ENCODE results near the gene BCL6.

The BCL6 gene

DNA sequence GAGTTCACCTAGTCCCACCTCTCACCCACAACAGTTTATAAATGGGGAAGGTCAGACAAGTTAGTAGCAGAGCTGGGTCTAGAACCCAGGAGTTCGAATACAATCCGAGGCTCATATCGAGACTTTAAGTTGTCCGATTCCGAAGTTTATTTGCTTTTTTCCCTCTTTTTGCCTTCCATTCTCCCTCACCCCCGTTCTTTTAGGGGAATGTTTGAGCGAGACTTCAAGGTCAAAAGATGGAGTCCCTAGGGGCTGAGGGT lies 7.3 kb downstream of the BCL6 start:
- Histone ChIP-seq H3K9me3 (ENCODE audit: low read depth, low read length) (no peaks in the 10 kb centered on the region), H3K27ac (peak overlapping the region; percentile 8; the same call in 1 of the 2 replicates), H3K36me3 (ENCODE audit: insufficient read depth, low read length) (peaks cover 65% of the 10 kb centered on the region), H3K9ac (ENCODE audit: insufficient read length) (peak overlapping the region; percentile 49), H3K4me3 (peak overlapping the region; percentile 87)
- DNase-seq (ENCODE audit: low read depth, low spot score): no peak
- no peak for TF ChIP-seq EZH2 (IDR thresholded peaks at IDR 0.05)
- TF ChIP-seq POLR2AphosphoS5 (IDR thresholded peaks at IDR 0.05; ENCODE audit: borderline replicate concordance, low read depth, low read length): no peak; the same call in 1 of the 2 replicates

DNA sequence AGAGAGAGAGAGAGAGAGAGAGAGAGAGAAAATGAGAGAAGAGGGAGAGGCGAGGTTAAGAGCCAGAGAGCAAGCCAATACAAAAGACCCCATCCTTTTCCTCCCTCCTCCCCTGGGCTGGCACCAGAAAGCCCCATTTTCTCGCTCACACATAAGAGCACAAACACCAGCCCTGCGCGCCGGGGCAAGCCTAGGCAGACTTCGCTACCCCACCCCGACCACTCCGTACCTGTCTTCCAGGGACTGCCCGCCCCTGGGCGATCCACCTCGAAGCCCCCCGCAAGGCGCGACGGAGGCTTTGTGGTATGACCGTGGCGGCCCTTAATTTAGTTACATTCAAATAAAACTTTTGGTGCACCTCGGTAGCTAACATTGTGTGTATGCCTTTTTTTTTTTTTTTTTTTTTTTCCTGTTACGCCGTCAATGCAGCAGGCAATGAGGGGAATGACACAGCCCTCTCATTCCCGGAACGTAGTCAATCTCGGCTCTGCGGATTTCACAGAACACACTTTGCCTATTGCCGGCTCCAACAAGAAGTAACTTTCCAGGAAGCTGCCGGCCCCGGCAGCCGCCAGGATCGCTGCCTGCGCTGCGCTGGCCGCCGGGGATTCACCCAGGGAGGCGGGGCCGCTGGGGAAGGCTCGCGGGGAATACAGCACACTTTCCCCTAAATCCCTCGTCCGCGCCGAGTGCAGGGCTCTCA lies 7.7 kb downstream of the BCL6 start:
- Histone ChIP-seq H3K36me3 (ENCODE audit: insufficient read depth, low read length) (peaks cover 69% of the 10 kb centered on the region), H3K27ac (peak overlapping the region; percentile 8; the same call in 1 of the 2 replicates), H3K9ac (ENCODE audit: insufficient read length) (peak overlapping the region; percentile 49), H3K4me3 (peak overlapping the region; percentile 87), H3K9me3 (ENCODE audit: low read depth, low read length) (no peaks in the 10 kb centered on the region)
- TF ChIP-seq POLR2AphosphoS5 (IDR thresholded peaks at IDR 0.05; ENCODE audit: borderline replicate concordance, low read depth, low read length) (no peak; the same call in 1 of the 2 replicates), FOXP2 (optimal IDR thresholded peaks at IDR 0.05; ENCODE audit: control extremely low read depth, extremely low read length, insufficient read depth) (no peak), EZH2 (IDR thresholded peaks at IDR 0.05) (no peak)
- DNase-seq (ENCODE audit: low read depth, low spot score): no peak

DNA sequence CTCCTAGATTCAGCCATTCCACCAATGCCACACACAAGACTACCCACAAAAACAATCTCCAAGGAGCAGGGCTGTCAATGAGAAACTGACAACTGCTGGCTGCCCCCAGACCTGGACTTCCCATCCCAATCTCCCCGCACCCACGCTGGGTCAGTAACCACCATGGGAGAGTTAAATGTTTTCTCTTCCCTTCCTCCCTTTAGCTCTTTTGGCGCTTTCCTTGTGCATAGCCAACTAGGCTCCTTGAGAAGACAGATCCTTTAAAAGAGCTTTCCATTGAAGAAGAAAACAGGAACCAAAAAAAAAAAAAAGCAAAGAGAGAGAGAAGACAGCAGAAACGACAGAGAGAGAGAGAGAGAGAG lies 8.3 kb downstream of the BCL6 start:
- no peak overlapping the region for H3K9ac ChIP-seq (ENCODE audit: insufficient read length)
- H3K27ac ChIP-seq: peak overlapping the region; percentile 56; the same call in 1 of the 2 replicates
- H3K36me3 ChIP-seq (ENCODE audit: insufficient read depth, low read length): peaks cover 75% of the 10 kb centered on the region
- TF ChIP-seq EZH2 (IDR thresholded peaks at IDR 0.05) (no peak), POLR2AphosphoS5 (IDR thresholded peaks at IDR 0.05; ENCODE audit: borderline replicate concordance, low read depth, low read length) (no peak; the same call in 1 of the 2 replicates), FOXP2 (optimal IDR thresholded peaks at IDR 0.05; ENCODE audit: control extremely low read depth, extremely low read length, insufficient read depth) (no peak)
- no peak for DNase-seq (ENCODE audit: low read depth, low spot score)
- H3K9me3 ChIP-seq (ENCODE audit: low read depth, low read length): no peaks in the 10 kb centered on the region
- H3K4me3 ChIP-seq: peak overlapping the region; percentile 1; the same call in 1 of the 2 replicates

DNA sequence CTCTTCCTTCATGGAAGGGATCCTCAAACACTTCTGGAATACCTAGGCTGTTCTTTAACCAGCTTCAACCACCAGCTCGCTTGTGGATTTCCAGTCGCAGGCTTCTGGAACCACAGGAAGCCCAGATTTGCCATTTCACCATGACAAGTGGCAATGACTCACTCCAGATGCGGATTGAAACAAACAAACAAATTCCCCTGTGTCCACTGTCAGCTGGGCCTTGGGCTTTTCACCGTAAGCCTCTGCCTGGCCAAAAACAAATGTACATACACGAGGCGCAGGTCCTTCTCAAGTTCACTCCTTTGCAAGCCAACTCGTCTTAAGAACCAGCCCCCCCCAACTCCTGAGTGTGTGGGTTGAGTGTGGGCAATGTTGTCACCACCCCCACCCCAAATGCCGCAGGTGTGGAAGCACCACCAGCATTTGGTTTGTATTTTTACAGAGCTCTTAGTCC lies 8.8 kb downstream of the BCL6 start:
- peaks cover 80% of the 10 kb centered on the region for H3K36me3 ChIP-seq (ENCODE audit: insufficient read depth, low read length)
- H3K4me3 ChIP-seq: peak overlapping the region; percentile 1
- H3K27ac ChIP-seq: peak overlapping the region; percentile 56; the same call in 1 of the 2 replicates
- no peak for TF ChIP-seq FOXP2 (optimal IDR thresholded peaks at IDR 0.05; ENCODE audit: control extremely low read depth, extremely low read length, insufficient read depth)
- TF ChIP-seq EZH2 (IDR thresholded peaks at IDR 0.05): no peak
- H3K9me3 ChIP-seq (ENCODE audit: low read depth, low read length): no peaks in the 10 kb centered on the region
- no peak for DNase-seq (ENCODE audit: low read depth, low spot score)
- peak overlapping the region; percentile 25 for H3K9ac ChIP-seq (ENCODE audit: insufficient read length)

- no peak for TF ChIP-seq EZH2 (IDR thresholded peaks at IDR 0.05)
- no peak for TF ChIP-seq POLR2AphosphoS5 (IDR thresholded peaks at IDR 0.05; ENCODE audit: borderline replicate concordance, low read depth, low read length)
- TF ChIP-seq FOXP2 (optimal IDR thresholded peaks at IDR 0.05; ENCODE audit: control extremely low read depth, extremely low read length, insufficient read depth): no peak
- Histone ChIP-seq H3K9ac (ENCODE audit: insufficient read length) (no peak overlapping the region), H3K4me3 (peak overlapping the region; percentile 1), H3K27ac (peak overlapping the region; percentile 56), H3K9me3 (ENCODE audit: low read depth, low read length) (no peaks in the 10 kb centered on the region), H3K36me3 (ENCODE audit: insufficient read depth, low read length) (peaks cover 86% of the 10 kb centered on the region)
- DNase-seq (ENCODE audit: low read depth, low spot score): no peak
Observed at GRCh38 chr3:187735837-187736236, 9.4 kb downstream of the BCL6 start.

GRCh38 chr3:187735383-187735782 lies 9.9 kb downstream of the BCL6 start:
- no peaks in the 10 kb centered on the region for H3K9me3 ChIP-seq (ENCODE audit: low read depth, low read length)
- peaks cover 91% of the 10 kb centered on the region for H3K36me3 ChIP-seq (ENCODE audit: insufficient read depth, low read length)
- H3K4me3 ChIP-seq: no peak overlapping the region
- no peak for TF ChIP-seq POLR2AphosphoS5 (IDR thresholded peaks at IDR 0.05; ENCODE audit: borderline replicate concordance, low read depth, low read length)
- no peak for DNase-seq (ENCODE audit: low read depth, low spot score)
- H3K27ac ChIP-seq: peak overlapping the region; percentile 56
- H3K9ac ChIP-seq (ENCODE audit: insufficient read length): no peak overlapping the region

- DNase-seq (ENCODE audit: low read depth, low spot score): no peak
- TF ChIP-seq POLR2AphosphoS5 (IDR thresholded peaks at IDR 0.05; ENCODE audit: borderline replicate concordance, low read depth, low read length) (no peak), EZH2 (IDR thresholded peaks at IDR 0.05) (no peak), FOXP2 (optimal IDR thresholded peaks at IDR 0.05; ENCODE audit: control extremely low read depth, extremely low read length, insufficient read depth) (no peak)
- H3K27ac ChIP-seq: peak overlapping the region; percentile 56; the same call in 1 of the 2 replicates
- no peak overlapping the region for H3K4me3 ChIP-seq
- peaks cover 96% of the 10 kb centered on the region for H3K36me3 ChIP-seq (ENCODE audit: insufficient read depth, low read length)
- peak overlapping the region; percentile 7 for H3K9ac ChIP-seq (ENCODE audit: insufficient read length)
- no peaks in the 10 kb centered on the region for H3K9me3 ChIP-seq (ENCODE audit: low read depth, low read length)
Observed at GRCh38 chr3:187734841-187735240, 10.4 kb downstream of the BCL6 start.

GRCh38 chr3:187733371-187733770 lies 11.9 kb downstream of the BCL6 start:
- Histone ChIP-seq H3K4me3 (no peak overlapping the region), H3K9ac (ENCODE audit: insufficient read length) (no peak overlapping the region), H3K36me3 (ENCODE audit: insufficient read depth, low read length) (peaks cover 97% of the 10 kb centered on the region), H3K27ac (no peak overlapping the region), H3K9me3 (ENCODE audit: low read depth, low read length) (no peaks in the 10 kb centered on the region)
- DNase-seq (ENCODE audit: low read depth, low spot score): no peak
- TF ChIP-seq EZH2 (IDR thresholded peaks at IDR 0.05) (no peak), FOXP2 (optimal IDR thresholded peaks at IDR 0.05; ENCODE audit: control extremely low read depth, extremely low read length, insufficient read depth) (no peak), POLR2AphosphoS5 (IDR thresholded peaks at IDR 0.05; ENCODE audit: borderline replicate concordance, low read depth, low read length) (no peak; the same call in 1 of the 2 replicates)

DNA sequence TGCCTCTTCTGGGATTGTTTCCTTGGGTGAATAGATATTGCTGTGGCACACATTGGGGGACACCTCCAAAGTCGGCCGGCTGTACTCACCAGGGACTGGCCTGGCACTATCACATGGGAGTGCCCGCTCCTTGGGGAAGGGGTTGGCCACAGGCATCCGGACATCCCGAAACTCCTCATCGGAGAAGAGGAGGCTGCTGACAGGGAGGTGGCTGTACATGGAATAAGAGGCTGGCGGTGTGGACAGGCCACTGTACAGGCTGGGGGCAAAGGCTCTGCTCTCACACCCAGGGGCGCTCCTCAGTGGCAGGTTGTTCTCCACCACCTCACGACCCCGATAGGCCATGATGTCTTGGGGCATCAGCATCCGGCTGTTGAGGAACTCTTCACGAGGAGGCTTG lies 15.7 kb downstream of the BCL6 start:
- Histone ChIP-seq H3K36me3 (ENCODE audit: insufficient read depth, low read length) (peaks cover 100% of the 10 kb centered on the region), H3K27ac (no peak overlapping the region)

More for the DNA sequence above, 15.7 kb downstream of the BCL6 start:
- DNase-seq (ENCODE audit: low read depth, low spot score): no peak
- TF ChIP-seq EZH2 (IDR thresholded peaks at IDR 0.05) (no peak), FOXP2 (optimal IDR thresholded peaks at IDR 0.05; ENCODE audit: control extremely low read depth, extremely low read length, insufficient read depth) (no peak), POLR2AphosphoS5 (IDR thresholded peaks at IDR 0.05; ENCODE audit: borderline replicate concordance, low read depth, low read length) (no peak)
- no peak overlapping the region for H3K4me3 ChIP-seq
- H3K9me3 ChIP-seq (ENCODE audit: low read depth, low read length): no peaks in the 10 kb centered on the region
- no peak overlapping the region for H3K9ac ChIP-seq (ENCODE audit: insufficient read length)

Measured in SK-N-MC (cell line).